Astrocyte (in vitro differentiated cells and primary cell): ENCODE data around the gene CYBB. TPM values are rescaled to one million over a fixed set of nuclear protein-coding genes. Genes with fewer than 3 reads are reported as not detected.

Experiments used
- DNase-seq: peaks from one replicate; pipeline ENCODE4 v3.0.0-alpha.2; 2010; ENCODE audit warnings: low read depth
- FAIRE-seq: peaks from 2 replicates; lab custom pipeline; 2011; peaks lifted over from hg19 to GRCh38; lab: Jason Lieb, UNC
- H2AFZ ChIP-seq: 2 replicates; pipeline ENCODE4 v1.6.0; 2012; ENCODE audit warnings: low read depth, low read length, inconsistent platforms
- H3K27ac ChIP-seq: 2 replicates; pipeline ENCODE4 v1.5.1; 2011; ENCODE audit warnings: low read depth, low read length, inconsistent platforms
- H3K27me3 ChIP-seq: 2 replicates; pipeline ENCODE4 v1.6.0; 2011; ENCODE audit warnings: low read length, inconsistent platforms; ENCODE audit not compliant: insufficient read depth
- H3K36me3 ChIP-seq: 2 replicates; pipeline ENCODE4 v1.5.1; 2011; ENCODE audit warnings: low read length, inconsistent platforms; ENCODE audit not compliant: insufficient read depth
- H3K4me1 ChIP-seq: 2 replicates; pipeline ENCODE4 v1.5.1; 2011; ENCODE audit warnings: low read length, inconsistent platforms; ENCODE audit not compliant: insufficient read depth
- H3K4me2 ChIP-seq: 2 replicates; pipeline ENCODE4 v1.6.0; 2012; ENCODE audit warnings: low read length, inconsistent platforms
- H3K4me3 ChIP-seq: 2 replicates; pipeline ENCODE4 v1.5.1; 2011; ENCODE audit warnings: low read depth, mild to moderate bottlenecking, low read length, inconsistent platforms; ENCODE audit not compliant: insufficient read depth
- H3K79me2 ChIP-seq: 2 replicates; pipeline ENCODE4 v1.6.0; 2012; ENCODE audit warnings: mild to moderate bottlenecking, low read length, inconsistent platforms; ENCODE audit not compliant: insufficient read depth
- H3K9ac ChIP-seq: 2 replicates; pipeline ENCODE4 v1.6.0; 2012; ENCODE audit warnings: mild to moderate bottlenecking, low read length, inconsistent platforms
- H3K9me3 ChIP-seq: 2 replicates; pipeline ENCODE4 v1.5.1; 2012; ENCODE audit warnings: low read depth, mild to moderate bottlenecking, low read length, inconsistent platforms; ENCODE audit not compliant: insufficient read depth
- H4K20me1 ChIP-seq: 2 replicates; pipeline ENCODE4 v1.6.0; 2012; ENCODE audit warnings: low read length, inconsistent platforms; ENCODE audit not compliant: insufficient read depth
- H3K27ac Mint-ChIP-seq: one replicate; pipeline ENCODE4 v1.8.0; 2021; ENCODE audit warnings: mild to moderate bottlenecking, mixed read lengths; ENCODE audit not compliant: unreplicated experiment
- H3K27me3 Mint-ChIP-seq: one replicate; pipeline ENCODE4 v1.8.0; 2021; ENCODE audit warnings: low read depth, mixed read lengths; ENCODE audit not compliant: unreplicated experiment
- H3K36me3 Mint-ChIP-seq: one replicate; pipeline ENCODE4 v1.8.0; 2021; ENCODE audit warnings: low read depth, mixed read lengths; ENCODE audit not compliant: unreplicated experiment
- H3K4me1 Mint-ChIP-seq: one replicate; pipeline ENCODE4 v1.8.0; 2021; ENCODE audit warnings: low read depth, mixed read lengths; ENCODE audit not compliant: unreplicated experiment
- H3K4me3 Mint-ChIP-seq: one replicate; pipeline ENCODE4 v1.8.0; 2021; ENCODE audit warnings: mild to moderate bottlenecking, moderate library complexity, mixed read lengths; ENCODE audit not compliant: unreplicated experiment
- H3K9me3 Mint-ChIP-seq: one replicate; pipeline ENCODE4 v1.8.0; 2021; ENCODE audit warnings: mild to moderate bottlenecking, mixed read lengths; ENCODE audit not compliant: unreplicated experiment
- CTCF ChIP-seq: IDR thresholded peaks from 2 replicates; pipeline ENCODE4 v1.5.1; 2011; ENCODE audit warnings: low read depth, mild to moderate bottlenecking, inconsistent platforms, low read length, moderate library complexity; ENCODE audit not compliant: insufficient read depth
- EZH2 ChIP-seq: IDR thresholded peaks from 2 replicates; pipeline ENCODE4 v1.6.1; 2012; ENCODE audit warnings: mild to moderate bottlenecking, low read length, inconsistent platforms; ENCODE audit not compliant: insufficient read depth
- total RNA-seq: library from RNA; stranded (reverse); gene quantifications from 2 replicates; pipeline ENCODE4 v1.2.1, GENCODE V29; 2021

The CYBB gene
- total RNA-seq, 1 donor from 2014 or later, result not detected

GRCh38 chrX:37796310-37796709 lies 16.5 kb downstream of the CYBB start:
- no peak overlapping the region for H3K4me3 Mint-ChIP-seq
- FAIRE-seq (peak; percentile 73), DNase-seq (no peak)
- Histone ChIP-seq H3K4me3 (no peak overlapping the region), H4K20me1 (no peaks in the 10 kb centered on the region), H3K9me3 (no peaks in the 10 kb centered on the region), H3K79me2 (no peaks in the 10 kb centered on the region), H3K9ac (no peak overlapping the region), H3K4me2 (no peak overlapping the region), H3K27ac (no peak overlapping the region), H3K27me3 (no peaks in the 10 kb centered on the region), H3K4me1 (no peaks in the 10 kb centered on the region), H3K36me3 (no peaks in the 10 kb centered on the region), H2AFZ (no peak overlapping the region)
- H3K27me3 Mint-ChIP-seq, result no peaks in the 10 kb centered on the region
- no peaks in the 10 kb centered on the region for H3K9me3 Mint-ChIP-seq
- H3K4me1 Mint-ChIP-seq, result no peaks in the 10 kb centered on the region
- H3K36me3 Mint-ChIP-seq, result no peaks in the 10 kb centered on the region
- no peak for TF ChIP-seq EZH2
- TF ChIP-seq CTCF, result no peak
- H3K27ac Mint-ChIP-seq, result no peak overlapping the region

DNA sequence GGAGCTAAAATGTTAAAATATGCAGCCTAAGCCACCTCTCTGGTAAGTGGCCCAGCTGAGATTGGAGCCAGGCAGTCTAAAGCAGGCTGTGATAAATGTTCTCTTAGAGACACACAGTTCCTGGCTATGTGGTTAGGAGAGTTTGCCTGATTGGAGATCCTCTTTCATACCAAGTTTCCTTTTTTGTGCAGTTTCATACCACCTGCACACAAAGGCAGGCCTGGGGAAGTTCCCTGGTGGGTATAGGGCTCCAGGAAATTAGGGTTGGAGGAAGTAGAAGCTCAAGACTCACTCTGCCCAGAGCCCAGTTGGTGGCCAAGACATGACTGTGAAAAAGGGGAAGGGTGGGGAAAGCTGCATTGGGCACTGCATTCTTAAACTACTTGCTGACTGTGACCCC lies 16.9 kb downstream of the CYBB start:
- Mint-ChIP-seq H3K27ac (no peak overlapping the region), H3K4me3 (no peak overlapping the region), H3K27me3 (no peaks in the 10 kb centered on the region), H3K36me3 (no peaks in the 10 kb centered on the region), H3K4me1 (no peaks in the 10 kb centered on the region), H3K9me3 (no peaks in the 10 kb centered on the region)
- FAIRE-seq (peak; percentile 60), DNase-seq (no peak)
- H3K9me3 ChIP-seq, result no peaks in the 10 kb centered on the region
- no peak for TF ChIP-seq CTCF
- TF ChIP-seq EZH2, result no peak
- H3K4me2 ChIP-seq, result no peak overlapping the region
- H2AFZ ChIP-seq, result no peak overlapping the region
- H4K20me1 ChIP-seq, result no peaks in the 10 kb centered on the region
- H3K79me2 ChIP-seq, result no peaks in the 10 kb centered on the region
- no peak overlapping the region for H3K27ac ChIP-seq
- H3K36me3 ChIP-seq, result no peaks in the 10 kb centered on the region
- no peaks in the 10 kb centered on the region for H3K27me3 ChIP-seq
- no peaks in the 10 kb centered on the region for H3K4me1 ChIP-seq
- H3K9ac ChIP-seq, result no peak overlapping the region
- no peak overlapping the region for H3K4me3 ChIP-seq

DNA sequence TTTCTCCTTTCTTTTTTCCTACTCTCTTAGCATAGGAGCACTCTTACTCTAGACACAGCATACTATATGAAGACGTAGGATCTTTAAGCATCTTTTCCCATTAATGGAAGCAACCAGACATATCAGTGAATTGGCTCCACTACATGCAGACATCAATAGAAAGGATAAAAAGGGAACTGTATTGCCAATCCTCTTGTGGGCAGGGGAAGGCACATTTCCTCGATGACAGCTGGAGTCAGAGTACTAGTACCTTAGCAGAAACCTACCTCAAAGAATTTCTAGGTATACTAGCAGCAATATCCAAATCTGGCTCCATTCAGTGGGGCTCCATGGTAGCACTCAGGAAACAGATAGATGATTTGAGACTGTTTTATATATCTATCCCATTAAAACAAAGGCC lies 20.1 kb downstream of the CYBB start:
- Histone ChIP-seq H3K27me3 (no peaks in the 10 kb centered on the region), H3K4me3 (no peak overlapping the region), H3K4me1 (no peaks in the 10 kb centered on the region), H3K36me3 (no peaks in the 10 kb centered on the region), H3K27ac (no peak overlapping the region), H4K20me1 (no peaks in the 10 kb centered on the region), H3K4me2 (no peak overlapping the region), H3K9ac (no peak overlapping the region), H3K79me2 (no peaks in the 10 kb centered on the region), H3K9me3 (no peaks in the 10 kb centered on the region), H2AFZ (no peak overlapping the region)
- no peaks in the 10 kb centered on the region for H3K9me3 Mint-ChIP-seq
- FAIRE-seq, result peak; percentile 66
- no peaks in the 10 kb centered on the region for H3K4me1 Mint-ChIP-seq
- H3K27me3 Mint-ChIP-seq, result no peaks in the 10 kb centered on the region
- H3K4me3 Mint-ChIP-seq, result no peak overlapping the region
- no peak overlapping the region for H3K27ac Mint-ChIP-seq
- DNase-seq, result no peak
- H3K36me3 Mint-ChIP-seq, result no peaks in the 10 kb centered on the region
- TF ChIP-seq EZH2 (no peak), CTCF (no peak)
